NCI-H510A (cell line): ENCODE data around the gene PLA2G2C.

ENCODE experiments used
- DNase-seq: peaks from one replicate; lab custom pipeline; 2025; lab: John Stamatoyannopoulos, UW

Gene PLA2G2C

DNA sequence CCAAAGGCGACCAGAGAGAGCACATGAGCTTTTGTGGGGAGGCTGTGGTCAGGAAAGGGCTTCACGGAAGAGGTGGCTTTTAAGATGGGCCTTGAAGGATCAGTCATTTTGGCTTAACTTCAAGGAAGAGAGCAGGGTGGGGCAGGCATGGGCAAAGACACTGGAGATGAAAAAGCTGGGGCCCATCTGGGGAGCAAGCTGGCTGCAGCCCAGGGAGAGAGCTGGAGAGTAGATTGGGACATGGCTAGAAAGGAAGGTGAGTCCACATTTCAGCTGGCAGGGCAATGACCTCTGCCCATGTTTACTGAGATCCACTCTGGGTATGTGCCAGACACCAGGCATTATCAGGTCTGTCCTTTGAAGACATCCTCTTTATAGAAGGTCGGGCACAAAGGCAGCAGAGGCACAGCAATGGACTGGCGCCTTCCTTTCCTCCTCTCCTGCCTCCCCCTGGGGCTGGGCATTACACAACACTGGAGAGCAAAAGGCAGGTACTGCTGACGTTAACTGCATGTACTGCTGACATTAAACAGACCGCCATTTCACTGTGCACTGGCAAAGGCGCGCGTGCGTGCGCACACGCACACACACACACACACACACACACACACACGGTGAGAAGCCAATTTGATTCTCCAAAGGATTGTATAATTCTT lies 2.6 kb downstream of the PLA2G2C start:
- DNase-seq: no peak

DNA sequence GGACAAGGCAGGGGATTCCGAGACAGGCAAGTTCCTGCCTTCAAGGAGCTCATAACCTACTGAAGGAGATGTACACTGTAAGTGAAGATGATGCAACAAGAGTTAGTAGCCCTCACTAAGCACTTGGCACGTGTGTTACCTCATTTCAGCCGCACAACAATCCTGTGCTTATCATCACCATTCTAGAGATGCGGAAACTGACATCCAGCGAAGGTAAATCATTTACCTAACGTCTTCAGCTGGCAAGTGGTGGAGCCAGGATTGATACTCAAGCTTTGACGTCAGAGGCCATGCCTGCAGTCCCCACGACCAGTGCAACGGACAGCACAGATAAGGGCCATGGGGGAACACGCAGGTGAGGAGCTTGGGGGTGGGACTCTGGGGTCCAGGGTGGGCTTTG lies 3.3 kb downstream of the PLA2G2C start:
- DNase-seq: no peak

DNA sequence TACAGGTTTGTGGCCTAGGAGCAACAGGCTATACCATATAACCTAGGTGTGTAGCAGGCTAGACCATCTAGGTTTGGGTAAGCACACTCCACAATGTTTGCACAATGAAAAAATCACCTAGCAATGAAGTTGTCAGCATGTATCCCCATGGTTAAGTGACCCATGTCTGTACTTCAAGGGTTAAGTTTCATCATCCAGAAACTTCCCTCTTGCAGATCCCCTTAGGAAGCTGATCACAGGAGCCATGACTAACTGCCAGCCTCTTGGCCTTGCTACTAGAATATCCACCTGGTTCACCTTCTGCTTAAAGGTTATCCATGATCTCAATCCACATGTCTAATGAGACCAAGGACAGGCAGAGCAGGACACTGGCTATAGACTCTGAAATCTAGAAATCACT lies 3.9 kb downstream of the PLA2G2C start:
- DNase-seq: no peak

DNA sequence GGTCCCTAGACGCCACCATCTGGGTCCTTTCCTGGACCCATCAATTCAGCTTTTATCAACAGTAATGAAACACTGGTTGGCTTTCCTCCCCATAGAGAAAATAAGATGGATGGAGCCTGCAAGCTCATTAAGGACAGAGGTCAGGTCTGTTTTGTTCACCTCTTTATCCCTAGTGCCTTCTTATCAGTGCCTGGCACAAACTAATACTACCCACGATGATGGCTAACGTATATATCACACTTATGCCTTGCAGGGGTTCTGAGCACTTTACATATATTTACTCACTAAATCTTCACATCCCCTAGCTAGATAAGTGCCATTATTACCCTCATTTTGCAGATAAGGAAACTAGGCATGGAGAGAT lies 5.5 kb downstream of the PLA2G2C start:
- DNase-seq: no peak

DNA sequence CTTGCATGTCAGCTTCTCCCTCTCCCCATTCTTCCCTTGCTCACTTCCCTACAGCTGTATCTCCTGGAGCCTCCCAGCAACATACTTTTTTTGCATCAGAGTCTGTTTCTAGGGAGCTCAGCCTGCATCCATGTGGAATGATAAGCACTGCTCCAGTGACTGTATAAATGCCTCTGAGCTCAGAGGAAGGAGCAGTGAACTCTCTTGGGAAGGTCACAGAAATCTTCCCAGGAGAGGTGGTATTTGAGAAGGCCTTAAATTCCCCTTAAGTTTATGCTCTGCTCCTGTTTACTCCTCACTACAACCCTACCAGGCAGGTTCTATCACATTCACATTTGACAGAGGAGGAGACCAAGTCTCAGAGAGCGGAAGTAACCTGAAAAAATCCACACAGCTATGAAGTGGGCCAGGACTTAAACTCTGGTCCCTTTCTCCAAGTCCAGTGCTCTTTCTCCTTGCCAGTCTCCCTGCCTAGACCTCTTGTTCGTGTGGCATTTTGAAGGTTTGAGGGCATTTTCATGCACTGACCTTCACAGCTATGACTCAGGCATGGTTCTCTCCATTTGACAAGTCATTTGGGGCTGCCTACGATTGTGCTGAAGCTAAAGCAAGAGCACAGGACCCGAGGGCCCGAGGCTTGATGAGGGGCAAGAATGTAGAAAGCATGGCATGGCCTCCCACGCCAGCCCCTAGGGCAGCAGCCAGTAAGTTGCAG lies 6.0 kb downstream of the PLA2G2C start:
- no peak for DNase-seq

DNA sequence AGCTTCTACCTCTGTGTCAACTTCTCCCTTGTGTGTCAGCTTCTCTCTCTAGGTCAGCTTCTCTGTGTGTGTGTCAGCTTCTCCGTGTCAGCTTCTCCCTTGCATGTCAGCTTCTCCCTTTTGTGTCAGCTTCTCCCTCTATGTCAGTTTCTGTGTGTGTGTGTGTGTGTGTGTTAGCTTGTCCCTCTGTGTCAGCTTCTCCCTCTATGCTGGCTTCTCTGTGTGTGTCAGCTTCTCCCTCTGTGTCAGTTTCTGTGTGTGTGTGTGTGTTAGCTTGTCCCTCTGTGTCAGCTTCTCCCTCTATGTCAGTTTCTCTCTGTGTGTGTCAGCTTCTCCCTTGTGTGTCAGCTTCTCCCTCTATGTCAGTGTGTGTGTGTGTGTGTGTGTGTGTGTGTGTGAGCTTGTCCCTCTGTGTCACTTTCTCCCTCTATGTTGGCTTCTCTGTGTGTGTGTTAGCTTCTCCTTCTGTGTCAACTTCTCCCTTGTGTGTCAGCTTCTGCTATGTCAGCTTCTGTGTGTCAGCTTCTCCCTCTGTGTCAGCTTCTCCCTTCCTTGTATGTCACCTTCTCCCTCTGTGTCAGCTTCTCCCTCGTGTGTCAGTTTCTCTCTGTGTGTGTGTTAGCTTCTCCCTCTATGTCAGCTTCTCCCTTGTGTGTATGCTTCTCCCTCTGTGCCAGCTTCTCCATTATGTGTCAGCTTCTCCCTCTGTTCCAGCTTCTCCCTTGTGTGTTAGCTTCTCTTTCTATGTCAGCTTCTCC lies 6.8 kb downstream of the PLA2G2C start:
- DNase-seq: no peak

DNA sequence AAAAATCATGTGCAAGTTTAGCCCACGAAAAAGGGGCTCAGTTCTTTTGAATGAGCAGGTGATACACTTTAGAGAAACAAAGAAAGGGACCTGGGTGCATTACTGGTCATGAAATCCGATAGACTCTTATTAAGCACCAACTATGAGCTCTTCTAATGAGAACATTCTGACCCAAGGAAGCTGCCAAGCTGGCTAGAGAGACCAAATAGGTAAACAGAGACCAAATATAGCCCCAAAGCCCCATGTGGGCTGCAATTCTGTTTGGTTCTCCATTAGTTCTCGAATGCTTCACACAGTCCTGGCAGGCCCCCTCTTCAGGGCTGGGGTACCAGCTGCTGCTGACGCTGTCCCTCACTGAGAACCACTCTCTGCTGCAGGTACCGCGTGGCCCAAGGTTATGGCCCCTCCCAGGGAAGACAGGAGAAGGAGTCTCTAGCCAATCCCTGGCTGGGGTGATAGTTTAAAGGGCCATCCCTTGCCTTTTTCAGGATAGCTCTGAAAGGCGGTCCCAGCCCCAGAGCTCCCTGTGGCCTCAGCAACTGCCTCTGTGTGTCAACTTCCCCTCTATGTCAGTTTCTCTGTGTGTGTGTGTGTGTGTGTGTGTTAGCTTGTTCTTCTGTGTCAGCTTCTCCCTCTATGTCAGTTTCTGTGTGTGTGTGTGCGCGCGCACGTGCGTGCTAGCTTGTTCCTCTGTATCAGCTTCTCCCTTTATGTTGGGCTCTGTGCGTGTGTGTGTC lies 7.5 kb downstream of the PLA2G2C start:
- DNase-seq: no peak

DNA sequence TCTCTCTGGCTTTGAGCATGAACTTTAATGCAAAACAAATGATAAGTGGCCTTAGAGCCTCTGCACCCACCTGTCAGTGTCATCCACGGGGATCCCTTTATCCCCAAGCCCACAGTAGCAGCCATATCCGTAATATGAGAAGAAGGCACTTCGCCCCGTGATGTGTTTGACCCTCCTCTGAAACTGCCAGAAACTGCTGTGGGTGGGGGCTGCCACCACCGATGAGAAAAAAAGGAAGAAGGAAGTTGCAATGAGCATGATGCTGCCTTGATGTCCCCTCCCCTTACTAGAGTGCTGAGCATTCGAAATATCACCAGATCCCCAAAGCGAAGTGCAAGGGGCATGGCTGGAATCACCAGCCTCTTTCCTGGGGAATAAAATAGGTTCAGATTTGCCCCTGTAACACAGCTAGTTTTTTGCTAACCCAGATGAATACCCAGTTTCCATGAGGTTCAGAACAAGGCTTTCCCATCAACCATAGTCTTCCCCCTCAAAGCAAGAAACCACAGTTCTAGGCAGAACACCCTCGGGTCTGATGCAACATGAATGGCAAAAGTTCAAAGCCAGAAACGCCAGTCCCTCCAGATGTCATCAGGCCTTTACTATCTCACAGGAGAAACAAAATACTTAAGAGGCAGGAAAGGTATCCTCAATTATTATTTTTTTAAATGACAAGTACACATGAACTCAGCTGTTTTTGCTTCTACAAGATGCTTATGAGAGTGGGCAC lies 11.2 kb downstream of the PLA2G2C start:
- no peak for DNase-seq

DNA sequence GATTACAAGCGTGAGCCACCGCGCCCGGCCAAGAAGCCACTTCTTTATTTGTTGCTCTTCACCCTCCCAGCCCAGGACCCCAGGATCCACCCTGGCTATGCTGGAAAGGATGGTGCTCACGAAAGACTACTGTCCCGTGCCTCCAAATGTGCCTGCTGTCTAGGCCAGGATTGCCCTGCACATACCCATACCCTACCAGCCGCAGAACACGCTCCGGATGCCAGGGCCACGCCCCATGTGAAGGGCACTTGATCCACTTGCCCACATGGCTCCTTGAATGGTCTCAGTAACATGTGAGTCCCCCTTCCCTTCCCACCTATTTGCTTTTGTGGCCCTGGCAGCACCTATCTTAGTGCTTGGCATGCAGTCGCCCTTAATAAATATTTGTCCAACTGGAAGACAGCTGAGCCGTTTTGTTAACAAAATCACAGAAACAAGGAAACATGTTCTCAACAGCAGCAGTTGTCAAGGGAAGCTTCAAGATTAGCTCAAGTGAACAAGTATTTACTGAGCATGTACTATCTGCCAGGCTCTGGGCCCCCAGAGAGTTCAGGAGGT lies 14.2 kb downstream of the PLA2G2C start:
- no peak for DNase-seq

DNA sequence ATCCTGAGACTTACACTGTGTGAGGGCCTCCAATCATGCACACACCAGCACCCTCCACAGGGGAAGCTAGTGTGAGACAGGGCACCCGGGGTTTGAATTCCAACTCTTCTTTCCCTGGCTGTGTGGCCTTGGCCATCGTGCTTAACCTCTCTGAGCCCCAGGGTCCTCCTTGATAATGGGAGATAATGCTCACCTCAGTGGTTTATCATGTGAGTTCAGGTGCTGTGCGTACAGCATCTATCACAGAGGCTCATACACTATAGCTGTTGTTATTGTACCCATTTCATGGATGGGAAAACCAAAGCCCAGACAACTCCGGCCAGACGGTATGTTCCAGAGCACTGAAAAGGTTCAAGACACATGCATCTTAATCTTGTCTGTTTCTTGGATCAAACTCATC lies 16.4 kb downstream of the PLA2G2C start:
- no peak for DNase-seq

DNA sequence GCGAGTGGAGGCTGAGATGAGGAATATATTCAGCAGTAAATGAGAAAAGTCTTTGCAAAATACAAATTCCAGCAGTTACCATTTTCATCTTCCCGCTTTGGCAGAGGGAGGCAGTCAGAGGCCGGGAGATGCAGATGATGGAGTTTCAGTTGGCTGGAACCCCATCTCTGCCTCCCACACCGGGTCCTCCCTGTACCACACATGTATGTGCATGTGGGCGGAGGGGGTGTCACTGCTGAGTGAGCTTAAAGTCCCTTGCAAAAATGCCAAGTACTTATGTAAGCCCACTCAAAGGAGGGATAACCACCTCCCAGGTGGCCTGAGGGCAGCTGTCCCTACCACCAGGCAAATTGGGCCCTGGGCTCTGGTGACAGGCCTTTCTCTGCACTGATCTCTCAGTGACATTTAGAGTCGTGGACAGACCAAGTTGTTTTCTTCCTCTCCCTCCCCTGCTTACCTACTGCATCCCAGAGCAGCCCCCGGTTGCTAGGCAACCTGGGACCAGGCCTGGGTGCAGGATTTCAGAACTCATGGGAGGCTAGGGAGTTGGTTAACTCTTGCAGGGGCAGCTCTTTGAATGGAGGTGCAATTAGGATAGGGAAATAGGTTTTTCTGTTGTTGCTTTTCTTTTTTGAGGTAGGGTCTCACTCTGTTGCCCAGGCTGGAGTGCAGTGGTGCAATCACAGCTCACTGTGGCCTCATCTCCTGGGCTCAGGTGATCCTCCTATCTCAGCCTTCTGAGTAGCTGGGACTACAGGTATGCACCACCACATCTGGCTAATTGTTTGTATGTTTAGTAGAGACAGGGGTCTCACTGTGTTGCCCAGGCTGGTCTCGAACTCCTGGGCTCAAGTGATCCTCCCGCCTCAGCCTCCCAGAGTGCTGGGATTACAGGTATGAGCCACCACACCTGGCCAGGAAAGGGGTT lies 17.5 kb downstream of the PLA2G2C start:
- DNase-seq: no peak

DNA sequence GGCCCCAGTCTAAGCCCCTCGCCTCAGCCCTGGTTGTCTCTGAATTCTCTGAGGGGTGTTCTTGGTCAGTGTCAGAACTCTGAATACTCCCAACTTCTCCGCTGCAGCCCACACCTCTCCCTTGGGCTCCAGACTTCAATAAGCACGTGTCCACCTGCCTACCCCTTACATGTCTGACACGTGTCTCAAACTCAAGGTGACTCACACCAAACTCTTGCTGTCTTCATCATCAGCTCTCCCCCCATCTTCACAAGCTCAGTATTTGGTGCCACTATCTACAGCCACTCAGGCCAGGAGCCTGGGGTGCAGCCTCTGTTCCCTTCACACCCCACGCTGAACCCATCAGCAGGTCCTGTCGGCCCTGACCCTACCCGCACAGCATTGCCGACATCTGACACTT lies 19.2 kb downstream of the PLA2G2C start:
- no peak for DNase-seq

DNA sequence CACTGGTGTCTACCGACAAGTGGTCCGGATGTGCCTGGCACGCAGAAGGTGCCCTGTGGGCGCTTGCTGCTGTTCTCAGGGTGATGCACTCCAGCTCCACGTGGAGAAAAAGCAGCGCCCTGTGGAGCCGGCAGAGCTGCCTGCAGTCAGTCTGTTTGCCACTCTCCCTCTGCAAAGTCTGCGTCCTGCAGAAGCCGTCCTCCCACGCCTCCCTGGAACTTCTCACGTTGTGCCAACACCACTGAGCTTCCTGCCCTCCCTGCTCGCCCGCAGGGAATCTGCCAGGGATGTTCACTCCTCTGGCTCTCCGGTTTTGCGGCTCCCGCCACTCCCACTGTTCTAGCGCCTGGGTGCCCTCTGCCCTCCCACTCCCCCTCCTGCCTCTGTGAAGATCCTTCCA lies 20.3 kb downstream of the PLA2G2C start:
- DNase-seq: no peak

DNA sequence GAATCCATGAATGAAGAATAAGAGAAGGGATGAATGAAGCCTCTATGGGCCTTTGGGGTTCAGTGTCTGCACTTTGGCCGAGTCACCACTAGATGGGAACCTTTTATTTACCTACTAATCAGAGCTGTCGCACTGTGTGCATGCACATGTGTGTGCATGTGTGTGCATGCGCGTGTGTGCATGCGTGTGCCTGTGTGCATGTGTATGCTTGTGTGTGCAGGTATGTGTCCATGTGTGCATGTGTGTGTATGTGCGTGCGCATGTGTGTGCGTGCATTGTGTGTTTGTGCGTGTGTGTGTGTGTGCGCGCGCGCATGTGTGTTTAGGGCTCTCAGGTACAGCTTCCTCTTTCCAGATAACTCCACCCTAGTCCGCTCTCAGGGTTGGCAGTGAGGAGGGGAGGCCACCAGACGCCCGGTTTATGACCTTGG lies 20.8 kb downstream of the PLA2G2C start:
- DNase-seq: no peak

DNA sequence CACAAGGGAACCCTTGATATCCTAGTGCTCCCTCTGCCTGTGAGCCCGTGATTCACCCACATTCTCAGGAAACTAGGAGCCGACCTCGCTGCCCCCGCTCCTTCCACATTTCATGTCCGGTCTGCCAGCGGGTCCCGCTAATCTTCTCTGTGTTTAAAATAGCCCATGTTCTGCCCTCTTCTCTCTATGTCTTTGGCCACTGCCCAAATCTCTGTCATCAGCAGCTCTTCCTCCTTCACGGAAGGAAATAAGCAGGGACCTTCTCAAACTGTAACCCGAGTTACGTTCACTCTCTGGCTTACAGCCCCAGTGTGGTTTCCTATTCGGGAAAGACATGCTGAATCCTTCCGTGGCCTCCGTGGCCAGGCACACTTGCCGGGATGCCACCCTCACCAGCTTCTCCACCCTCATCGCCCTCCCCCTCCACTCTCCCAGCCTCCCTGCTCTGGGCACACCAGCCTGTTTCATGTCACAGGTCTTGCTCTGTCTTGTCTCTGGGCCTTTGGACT lies 21.6 kb downstream of the PLA2G2C start:
- DNase-seq: no peak

DNA sequence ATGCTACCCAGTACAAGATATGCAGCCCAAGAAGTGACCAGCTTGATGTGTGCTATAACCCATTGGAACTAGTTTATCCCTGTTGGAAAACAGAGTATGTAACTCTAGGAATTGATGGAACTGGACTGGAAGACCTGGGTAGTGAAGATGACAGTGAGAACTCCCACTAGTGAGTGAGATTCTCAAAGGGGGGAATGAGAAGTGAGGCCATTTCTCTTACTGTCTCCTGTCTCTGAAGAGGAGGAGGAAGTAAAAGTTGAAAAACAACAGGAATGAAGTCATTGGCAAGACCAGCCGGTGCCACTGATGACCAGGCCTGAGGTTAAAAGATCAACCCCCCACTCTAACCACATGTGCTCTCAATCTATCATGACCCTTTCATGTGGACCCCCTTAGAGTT lies 26.3 kb downstream of the PLA2G2C start:
- DNase-seq: no peak

DNA sequence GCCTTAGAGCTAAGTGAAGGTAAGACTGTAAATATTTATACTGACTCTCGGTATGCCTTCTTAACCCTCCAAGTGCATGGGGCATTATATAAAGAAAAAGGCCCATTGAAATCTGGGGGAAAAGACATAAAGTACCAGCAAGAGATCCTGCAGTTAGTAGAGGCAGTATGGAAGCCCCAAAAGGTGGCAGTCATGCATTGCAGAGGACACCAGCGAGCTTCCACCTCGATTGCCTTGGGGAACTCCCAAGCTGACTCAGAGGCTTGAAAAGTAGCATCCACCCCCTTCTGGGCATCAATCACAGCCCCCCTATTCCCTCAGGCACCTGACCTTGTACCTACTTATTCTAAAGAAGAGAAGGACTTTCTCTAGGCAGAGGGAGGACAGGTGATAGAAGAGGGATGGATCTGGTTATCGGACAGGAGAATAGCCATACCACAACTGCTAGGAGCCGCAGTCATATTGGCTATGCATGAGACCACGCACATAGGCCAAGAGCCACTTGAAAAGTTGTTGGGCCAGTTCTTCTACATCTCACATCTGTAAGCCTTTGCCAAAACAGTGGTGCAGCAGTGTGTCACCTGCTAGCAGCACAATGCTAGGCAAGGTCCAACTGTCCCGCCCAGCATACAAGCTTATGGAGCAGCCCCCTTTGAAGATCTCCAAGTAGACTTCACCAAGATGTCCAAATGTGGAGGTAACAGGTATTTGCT lies 27.8 kb downstream of the PLA2G2C start:
- peak; percentile 87 for DNase-seq

DNA sequence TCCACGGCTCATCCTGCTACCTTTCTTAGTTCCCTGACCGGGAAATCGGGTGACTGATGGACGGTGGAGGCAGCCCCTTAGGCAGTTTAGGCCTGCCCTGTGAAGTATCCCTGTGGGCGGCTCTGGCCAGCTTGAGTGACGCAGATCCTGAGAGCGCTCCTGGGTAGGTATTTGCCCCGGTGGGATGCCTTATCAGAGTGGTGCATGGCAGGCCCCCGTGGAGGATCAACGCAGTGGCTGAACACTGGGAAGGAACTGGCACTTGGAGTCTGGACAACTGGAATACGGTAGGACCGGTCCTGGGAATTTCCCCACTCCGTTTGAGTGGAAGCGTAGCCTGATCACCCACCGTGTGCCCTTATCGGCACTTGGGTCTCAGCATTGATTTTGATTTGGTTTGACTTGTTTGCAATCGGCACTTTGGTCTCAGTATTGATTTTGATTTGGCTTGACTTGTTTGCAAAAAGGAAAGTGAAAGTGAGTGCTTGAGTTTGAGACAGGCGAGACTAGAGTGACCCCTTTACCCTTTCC lies 32.0 kb downstream of the PLA2G2C start:
- no peak for DNase-seq

DNA sequence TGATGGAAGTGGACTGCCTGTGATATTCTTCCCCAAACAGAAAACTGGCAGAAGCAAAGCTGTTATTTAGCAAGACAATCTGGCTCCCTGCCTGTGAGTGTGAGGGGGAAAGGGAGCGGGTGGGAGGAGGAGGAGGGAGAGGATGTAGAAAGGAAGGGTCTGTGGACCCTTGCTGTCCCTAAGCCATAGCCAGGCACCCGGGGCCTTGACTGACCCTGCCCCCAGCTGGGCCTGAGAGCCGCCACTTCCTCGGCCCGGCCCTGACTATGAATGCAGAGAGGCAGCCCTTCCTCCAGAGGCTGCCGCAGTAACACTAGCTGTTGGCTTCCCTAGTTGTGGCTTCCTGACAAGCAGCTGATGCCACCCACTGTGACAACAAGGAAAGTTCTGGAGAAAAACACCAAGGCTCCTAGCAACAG lies 33.3 kb downstream of the PLA2G2C start:
- DNase-seq: no peak
